WTC11 (cell line): ENCODE results near the gene KANSL1L. TPM values are rescaled to one million over a fixed set of nuclear protein-coding genes. Genes with fewer than 3 reads are reported as not detected.

Source experiments
- AR ChIP-seq: fragments of 250-450 bp; sonication (Bioruptor Pico); IDR thresholded peaks from 2 replicates; pipeline ENCODE4 v1.9.0; 2021; ENCODE audit warnings: mild to moderate bottlenecking
- CBFB ChIP-seq: sonication (generic); formaldehyde crosslinking; IDR thresholded peaks from 2 replicates; pipeline ENCODE4 v1.8.1; 2022; ENCODE audit warnings: mild to moderate bottlenecking, low read depth, missing genetic modification reagents
- E2F5 ChIP-seq: sonication (generic); formaldehyde crosslinking; IDR thresholded peaks from 2 replicates; pipeline ENCODE4 v1.8.1; 2022; ENCODE audit warnings: mild to moderate bottlenecking, moderate library complexity, missing genetic modification reagents
- EMX1 ChIP-seq: fragments of 250-450 bp; sonication (Bioruptor Pico); IDR thresholded peaks from 2 replicates; pipeline ENCODE4 v1.8.0; 2021; ENCODE audit warnings: mild to moderate bottlenecking
- ETV6 ChIP-seq: sonication (generic); formaldehyde crosslinking; IDR thresholded peaks from 2 replicates; pipeline ENCODE4 v1.8.1; 2022; ENCODE audit warnings: mild to moderate bottlenecking, missing genetic modification reagents
- FOXP4 ChIP-seq: sonication (generic); formaldehyde crosslinking; IDR thresholded peaks from 2 replicates; pipeline ENCODE4 v1.8.0; 2022; ENCODE audit warnings: mild to moderate bottlenecking, missing genetic modification reagents
- HMGXB4 ChIP-seq: sonication (generic); formaldehyde crosslinking; IDR thresholded peaks from 2 replicates; pipeline ENCODE4 v1.8.1; 2023; ENCODE audit warnings: mild to moderate bottlenecking, moderate library complexity, missing genetic modification reagents
- MAX ChIP-seq: sonication (generic); formaldehyde crosslinking; IDR thresholded peaks from 2 replicates; pipeline ENCODE4 v1.8.0; 2022; ENCODE audit warnings: mild to moderate bottlenecking, missing genetic modification reagents
- PREB ChIP-seq: sonication (generic); formaldehyde crosslinking; IDR thresholded peaks from 2 replicates; pipeline ENCODE4 v1.8.1; 2022; ENCODE audit warnings: mild to moderate bottlenecking, missing genetic modification reagents, moderate library complexity, borderline replicate concordance
- STAT6 ChIP-seq: sonication (generic); formaldehyde crosslinking; conservative IDR thresholded peaks from 2 replicates; pipeline ENCODE4 v1.8.1; 2023; ENCODE audit warnings: mild to moderate bottlenecking, low read depth, missing genetic modification reagents, moderate library complexity
- ZNF281 ChIP-seq: sonication (generic); formaldehyde crosslinking; IDR thresholded peaks from 2 replicates; pipeline ENCODE4 v1.8.0; 2023; ENCODE audit warnings: mild to moderate bottlenecking, missing genetic modification reagents
- ZNF317 ChIP-seq: sonication (generic); formaldehyde crosslinking; IDR thresholded peaks from 2 replicates; pipeline ENCODE4 v1.8.1; 2023; ENCODE audit warnings: low read depth, mild to moderate bottlenecking, moderate library complexity, missing genetic modification reagents, borderline replicate concordance
- ZNF512 ChIP-seq: sonication (generic); formaldehyde crosslinking; IDR thresholded peaks from 2 replicates; pipeline ENCODE4 v1.8.1; 2022; ENCODE audit warnings: missing genetic modification reagents, borderline replicate concordance
- ZNF532 ChIP-seq: fragments of 250-450 bp; sonication (Bioruptor Pico); IDR thresholded peaks from 2 replicates; pipeline ENCODE4 v1.9.0; 2021; ENCODE audit warnings: mild to moderate bottlenecking, borderline replicate concordance
- total RNA-seq: library from RNA; stranded (reverse); gene quantifications from 3 replicates; pipeline ENCODE4 v1.2.3, GENCODE V29; 2021

The KANSL1L gene
- total RNA-seq, 1 experiment from 2014 or later, result 11.4 TPM

GRCh38 chr2:210170446-210171303 lies 534 bp downstream of the KANSL1L start (continued):
- TF ChIP-seq STAT6 (no peak), AR (CRISPR knock-in tag) (no peak), FOXP4 (CRISPR knock-in tag) (no peak), EMX1 (CRISPR knock-in tag) (no peak), ZNF512 (CRISPR knock-in tag) (no peak), ZNF281 (no peak), ZNF317 (no peak), PREB (CRISPR knock-in tag) (no peak), MAX (CRISPR knock-in tag) (no peak), ZNF532 (no peak), E2F5 (0 out of 2 replicates have a peak, but pooled peaks have one; percentile 46), HMGXB4 (CRISPR knock-in tag) (0 out of 2 replicates have a peak, but pooled peaks have one; percentile 11), CBFB (CRISPR knock-in tag) (no peak), ETV6 (no peak)
